Islet precursor cell (in vitro differentiated cells): ENCODE data around the gene S100A1.

Experiments used
- DNase-seq: peaks from one replicate; pipeline ENCODE4 v3.0.0-alpha.2; 2018

The S100A1 gene

DNA sequence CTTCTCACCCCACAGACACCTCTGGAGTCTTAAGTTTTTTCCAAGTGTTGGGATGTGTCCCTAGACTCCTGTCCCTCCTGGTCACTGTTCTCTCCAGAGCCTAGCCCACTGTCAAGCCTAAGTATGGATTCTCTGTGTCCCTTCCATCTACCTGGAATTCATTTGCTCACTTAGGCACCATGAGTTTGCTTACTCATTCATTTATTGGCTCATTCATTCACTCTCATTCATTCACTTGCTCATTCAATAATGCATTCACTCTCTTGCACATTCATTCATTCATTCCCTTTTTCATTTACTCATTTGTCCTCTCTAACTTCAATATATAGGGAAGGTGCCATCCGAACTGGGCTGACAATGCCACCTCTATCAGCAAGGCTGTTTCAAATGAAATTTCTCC, 16.9 kb upstream of the S100A1 start:
- DNase-seq = no peak

DNA sequence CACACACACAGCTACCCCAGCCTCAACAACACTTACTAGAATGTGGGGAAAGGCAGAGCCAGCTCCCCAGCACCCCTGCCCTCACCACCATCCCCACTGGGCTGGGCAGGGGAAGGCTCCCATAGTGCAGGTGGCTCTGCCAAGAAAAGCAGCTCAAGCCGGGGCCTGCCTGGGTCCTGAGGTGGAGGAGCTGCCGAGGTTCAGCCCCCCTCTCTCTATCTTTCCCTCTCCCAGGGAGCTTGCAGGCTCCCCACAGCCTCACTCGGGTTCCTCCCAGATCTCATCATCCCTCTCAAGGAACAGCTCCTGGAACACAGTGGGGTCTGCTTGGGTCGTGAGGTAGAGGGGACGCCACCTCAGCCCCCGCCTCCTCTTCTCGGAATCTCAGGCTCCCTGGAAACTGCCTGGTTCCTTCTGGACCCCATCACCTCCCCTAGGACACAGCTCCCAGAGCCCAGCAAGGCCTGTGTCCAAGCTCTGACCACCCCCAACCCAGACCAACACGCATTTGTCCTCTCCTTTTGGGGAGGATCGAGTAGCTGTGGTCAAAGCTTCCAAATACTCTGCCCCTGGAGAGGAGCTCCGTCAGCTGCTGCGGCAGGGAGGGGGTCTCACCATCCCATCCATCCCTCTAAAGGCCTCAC, 16.0 kb upstream of the S100A1 start:
- no peak for DNase-seq

- DNase-seq = peak; percentile 83
These were observed 15.4 kb upstream of the S100A1 start, which contains the start of gene S100A16 for GRCh38 chr1:153612755-153613331. TSS of gene S100A16 (minus strand) at chr1:153613137. CDS start at chr1:153608151, 4,986 bp downstream.

- DNase-seq = no peak
These were observed 14.8 kb upstream of the S100A1 start for GRCh38 chr1:153613406-153613805.

- no peak for DNase-seq
These were observed 13.9 kb upstream of the S100A1 start for GRCh38 chr1:153614189-153614900.

- no peak for DNase-seq
These were observed 13.3 kb upstream of the S100A1 start for GRCh38 chr1:153614906-153615305.

DNA sequence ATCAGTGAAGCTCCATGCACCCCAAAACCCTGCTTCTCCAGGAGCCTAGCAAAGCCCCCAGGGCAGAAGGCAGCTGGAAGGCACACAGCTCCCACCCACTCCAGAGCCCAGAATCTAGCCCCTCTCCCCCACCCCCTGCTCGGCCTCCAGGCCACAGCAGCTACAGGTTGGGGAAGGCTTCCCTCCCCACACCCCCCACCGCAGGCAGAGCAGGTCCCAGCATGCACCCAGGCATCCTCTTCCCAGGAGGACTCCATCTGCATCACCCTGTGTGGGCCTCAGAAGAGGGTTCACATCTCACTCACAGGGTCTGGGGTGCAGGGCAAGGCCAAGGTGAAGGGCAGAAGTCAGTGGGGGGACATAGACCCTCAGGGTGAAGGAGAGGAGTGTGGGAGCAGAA, 12.8 kb upstream of the S100A1 start:
- no peak for DNase-seq

- DNase-seq = peak; percentile 74
These were observed 11.9 kb upstream of the S100A1 start, which contains the start of gene S100A14 for GRCh38 chr1:153616144-153616916. TSS of gene S100A14 (minus strand) at chr1:153616325. CDS start at chr1:153615858, 467 bp downstream.

GRCh38 chr1:153616917-153617311, 11.3 kb upstream of the S100A1 start:
- no peak for DNase-seq

DNA sequence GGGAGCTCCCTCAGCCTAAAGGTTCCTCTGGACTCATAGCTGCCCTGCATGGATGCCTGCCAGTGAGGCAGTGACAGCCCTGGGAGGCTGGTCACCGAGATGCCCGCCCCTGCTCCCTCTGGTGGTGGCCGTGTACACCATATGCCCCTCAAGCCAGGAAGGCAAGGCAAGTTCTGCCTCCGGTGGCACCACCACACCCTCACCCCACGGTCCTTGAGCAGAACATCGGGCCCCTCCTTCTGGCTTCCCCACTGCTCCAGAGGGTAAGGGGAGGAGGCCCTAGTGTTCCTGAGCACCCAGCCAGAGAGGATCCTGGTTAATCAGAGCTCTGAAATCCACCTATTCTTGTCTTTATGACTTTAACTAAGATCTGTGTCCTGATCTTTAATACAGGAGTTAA, 10.6 kb upstream of the S100A1 start:
- DNase-seq = peak; percentile 80

DNA sequence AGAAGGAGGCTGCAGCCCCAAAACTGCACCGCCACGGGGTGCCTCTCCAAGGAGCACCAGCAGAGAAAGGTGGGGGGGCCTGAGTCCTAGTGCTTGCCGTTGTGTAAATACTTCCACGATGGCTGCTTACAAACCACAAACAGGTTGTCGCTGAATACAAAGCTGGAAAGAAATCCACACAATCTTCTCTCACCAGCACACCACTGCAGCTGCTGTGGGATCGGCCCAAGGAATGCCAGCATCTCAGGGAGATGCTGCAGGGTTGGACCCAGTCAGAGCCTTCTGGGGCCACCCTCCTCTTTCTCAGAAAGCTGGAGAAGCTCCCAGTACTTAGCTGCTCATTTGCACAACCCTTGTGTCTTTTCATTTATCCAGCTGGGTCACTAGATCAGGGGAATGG, 9.1 kb upstream of the S100A1 start:
- DNase-seq = no peak

GRCh38 chr1:153623101-153623500, 5.1 kb upstream of the S100A1 start:
- no peak for DNase-seq

DNA sequence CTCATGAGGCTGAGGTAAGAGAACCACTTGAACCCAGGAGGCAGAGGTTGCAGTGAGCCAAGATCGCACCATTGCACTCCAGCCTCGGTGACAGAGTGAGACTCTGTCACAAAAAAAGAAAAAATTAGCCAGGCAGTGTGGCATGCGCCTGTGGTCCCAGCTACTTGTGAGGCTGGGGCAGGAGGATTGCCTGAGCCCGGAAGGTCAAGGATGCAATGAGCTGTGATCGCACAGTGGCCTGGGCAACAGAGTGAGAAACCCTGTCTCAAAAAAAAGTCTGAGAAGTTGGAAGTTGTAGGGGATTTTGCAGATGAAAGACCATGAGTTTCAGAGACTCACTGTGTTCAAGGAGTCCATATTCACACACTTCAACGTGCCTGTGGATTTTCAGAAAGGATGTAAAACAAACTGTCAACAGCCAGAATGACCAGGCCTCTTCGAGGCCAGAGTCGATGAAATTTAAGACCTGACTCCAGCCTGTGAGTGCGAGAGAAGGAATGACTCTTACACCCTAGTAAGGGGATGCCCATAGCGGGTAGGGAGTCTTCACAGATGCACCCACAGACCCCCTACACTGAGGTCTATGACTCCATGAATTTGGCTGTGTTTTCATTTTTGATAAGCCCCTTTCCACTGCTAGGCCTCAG, 3.1 kb upstream of the S100A1 start:
- DNase-seq = no peak

- DNase-seq = no peak
These were observed 1.7 kb upstream of the S100A1 start for GRCh38 chr1:153626477-153626903.

DNA sequence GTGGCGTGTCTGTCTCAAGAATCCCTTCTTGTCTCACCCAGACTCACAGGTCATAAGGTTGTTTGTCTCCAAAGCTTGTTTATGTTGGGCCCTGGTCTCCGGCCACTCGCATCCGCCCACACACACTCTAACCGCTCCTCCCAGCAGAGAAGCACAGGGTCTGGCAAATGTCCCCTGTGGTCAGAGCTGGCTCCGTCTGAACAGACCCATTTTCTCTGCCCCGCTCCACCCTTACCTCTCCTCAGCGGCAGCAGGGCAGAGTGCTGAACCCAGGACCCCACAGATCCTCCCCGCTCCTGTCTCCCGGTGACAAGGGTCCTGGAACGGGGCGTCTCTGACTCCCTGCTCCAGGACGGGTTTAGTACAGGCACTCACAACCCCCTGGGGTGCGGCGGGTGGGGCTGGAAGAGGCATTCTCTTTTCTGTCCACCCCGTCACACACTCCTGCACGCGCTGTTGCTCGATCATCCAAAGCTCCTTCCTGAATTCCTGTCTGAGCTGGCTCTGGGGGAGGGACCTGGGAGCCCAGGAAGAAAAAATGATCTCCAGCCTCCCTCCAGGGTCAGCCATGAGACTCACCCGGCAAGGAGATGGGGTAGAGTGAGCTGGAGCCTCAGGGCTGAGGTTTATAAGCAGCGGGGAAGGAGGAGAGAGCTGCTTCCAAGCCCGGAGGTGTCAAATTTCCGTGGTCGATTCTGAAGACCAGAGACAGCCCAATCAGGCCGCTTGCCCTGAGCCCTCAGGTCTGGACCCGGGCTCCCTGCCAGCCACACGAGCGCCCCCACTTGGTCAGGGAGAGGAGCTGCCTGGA, 1.1 kb upstream of the S100A1 start, which contains the start of gene S100A13:
TSS of gene S100A13 (minus strand) at position 602 of the 811 bp plus-strand sequence. CDS start 1,033 bp downstream, outside the sequence.
- DNase-seq = peak; percentile 99

DNA sequence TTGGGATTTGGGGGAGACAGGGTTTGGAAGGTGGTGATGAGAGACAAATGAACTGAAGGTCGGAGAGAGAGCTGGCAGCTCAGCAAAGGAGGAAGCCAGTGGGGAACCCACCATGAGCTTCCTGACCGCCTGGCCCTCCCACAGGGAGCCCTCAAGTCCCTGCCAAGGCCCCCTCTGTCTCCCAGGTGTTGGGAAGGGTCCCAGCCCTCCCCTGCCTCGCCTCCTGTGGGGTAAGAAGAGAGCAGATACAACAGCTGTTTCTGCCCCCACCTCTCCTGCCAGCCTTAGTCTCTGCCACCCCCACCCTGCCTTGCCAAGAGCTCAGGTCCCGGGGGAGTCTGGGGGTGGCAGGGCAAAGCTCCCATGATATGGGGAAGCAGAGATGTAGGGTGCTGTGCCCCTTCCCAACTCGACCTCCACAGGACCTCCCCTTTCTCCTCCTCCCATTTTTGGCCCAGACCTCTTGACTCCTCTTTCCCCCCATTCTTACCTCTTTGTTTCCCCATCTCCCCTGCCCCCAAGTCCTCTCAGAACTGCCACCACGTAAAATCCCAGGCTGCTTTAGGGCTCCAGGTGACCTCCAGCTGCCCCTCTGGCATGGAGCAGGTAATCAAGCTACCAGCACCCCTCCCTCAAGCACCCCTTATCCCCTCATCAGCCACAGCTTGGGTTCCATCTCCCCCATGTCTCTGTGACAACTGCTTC, 556 bp downstream of the S100A1 start:
- DNase-seq = no peak

- no peak for DNase-seq
These were observed 1.1 kb downstream of the S100A1 start for GRCh38 chr1:153629343-153629665.

DNA sequence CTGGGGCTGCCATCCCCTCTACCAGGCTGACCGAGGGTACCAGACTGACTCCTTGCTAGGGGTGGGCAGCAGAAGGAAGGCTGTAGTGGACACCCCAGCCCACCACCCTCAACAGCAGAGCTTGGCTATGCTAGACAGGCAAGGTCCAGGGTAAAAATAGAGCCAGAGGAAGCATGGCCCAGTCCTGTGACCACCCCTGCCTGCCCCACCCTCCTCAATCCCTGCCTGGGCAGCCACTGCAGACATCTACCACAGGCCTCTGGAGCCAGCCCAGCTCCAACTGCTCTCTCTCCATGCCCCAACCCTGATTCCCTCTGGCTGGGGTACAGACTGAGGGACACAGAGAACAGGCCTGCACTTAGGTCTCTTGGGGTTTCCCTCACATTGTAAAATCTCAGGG, 1.7 kb downstream of the S100A1 start:
- no peak for DNase-seq

DNA sequence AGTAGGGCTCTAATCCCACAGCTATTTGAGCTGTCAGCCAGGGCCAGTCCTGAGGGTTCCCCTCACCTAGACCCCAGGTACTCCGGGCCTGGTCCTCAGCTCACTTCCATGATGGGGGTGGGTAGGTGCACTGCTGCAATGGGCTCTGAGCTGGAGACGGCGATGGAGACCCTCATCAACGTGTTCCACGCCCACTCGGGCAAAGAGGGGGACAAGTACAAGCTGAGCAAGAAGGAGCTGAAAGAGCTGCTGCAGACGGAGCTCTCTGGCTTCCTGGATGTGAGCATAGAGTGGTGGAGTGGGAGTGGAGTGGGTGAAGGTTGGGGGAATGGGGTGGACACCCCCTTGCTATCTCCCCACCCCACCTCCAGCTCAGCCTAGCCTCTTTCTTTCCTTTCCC, 2.1 kb downstream of the S100A1 start:
- DNase-seq = no peak

DNA sequence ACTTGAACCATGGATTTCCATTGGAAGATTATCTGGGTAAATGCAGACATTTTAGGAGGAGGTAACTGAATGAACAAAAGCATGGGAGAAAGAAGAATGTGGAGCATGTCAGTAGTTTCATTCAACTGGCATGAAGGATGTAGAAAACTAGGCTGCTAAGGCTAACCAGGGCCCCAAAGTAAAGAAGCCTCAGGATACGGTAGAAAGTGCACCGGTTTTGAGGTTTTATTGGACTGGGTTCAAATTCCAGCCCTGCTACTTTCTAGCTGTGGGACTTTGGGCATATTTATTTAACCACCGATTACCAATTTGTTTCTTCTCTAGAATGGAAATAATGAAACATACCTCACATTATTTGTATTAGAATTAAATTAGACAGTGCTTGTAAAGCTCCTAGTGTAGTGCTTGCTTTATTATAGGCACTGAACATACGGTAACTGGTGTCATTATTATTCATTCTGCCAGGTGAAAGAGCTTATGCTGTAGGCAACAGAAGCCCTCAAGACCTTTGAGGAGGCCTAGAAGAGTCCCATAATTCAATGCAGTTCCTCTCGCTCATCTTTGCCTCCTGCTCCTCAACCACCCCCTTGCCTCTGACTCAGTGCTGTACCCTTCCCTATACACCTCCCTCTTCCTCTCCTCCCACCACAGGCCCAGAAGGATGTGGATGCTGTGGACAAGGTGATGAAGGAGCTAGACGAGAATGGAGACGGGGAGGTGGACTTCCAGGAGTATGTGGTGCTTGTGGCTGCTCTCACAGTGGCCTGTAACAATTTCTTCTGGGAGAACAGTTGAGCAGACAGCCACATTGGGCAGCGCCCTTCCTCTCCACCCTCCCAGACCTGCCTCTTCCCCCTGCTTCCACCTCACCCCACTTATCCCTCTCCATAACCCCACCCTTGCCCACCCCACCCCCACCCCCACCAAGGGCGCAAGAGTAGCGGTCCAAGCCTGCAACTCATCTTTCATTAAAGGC, 3.1 kb downstream of the S100A1 start:
- no peak for DNase-seq
